IMR-90 (cell line): ENCODE results near the gene VGF. TPM values are rescaled to one million over a fixed set of nuclear protein-coding genes. Genes with fewer than 3 reads are reported as not detected.
"Not testable (repeated sequence)": the region's sequence is repeated elsewhere in the genome, so short reads cannot be mapped to it uniquely, and the experiment has no call there.

Source experiments
- ATAC-seq: fragments of 200-7000 bp; cut with Tn5 transposase; 2 replicates; pipeline ENCODE4 v1.9.1; 2020; ENCODE audit warnings: low read depth, mild to moderate bottlenecking, moderate library complexity
- BruUV-seq: library from RNA; stranded (reverse); fragments of 400-500 nt; replicated peaks from 2 replicates; lab custom pipeline; 2021; lab: Mats Ljungman, UMichigan
- CTCF ChIA-PET: fragments of 300-600 bp; formaldehyde crosslinking; extraction: SDS; loops from one replicate; lab custom pipeline; 2021; ENCODE audit warnings: antibody characterized with exemption; lab: Yijun Ruan, JAX
- POLR2A ChIA-PET: fragments of 300-600 bp; sonication (Branson Sonifier 250); formaldehyde crosslinking; loops from one replicate; lab custom pipeline; 2022; ENCODE audit warnings: antibody characterized with exemption; ENCODE audit not compliant: unreplicated experiment; lab: Charles Lee
- DNase-seq: peaks from one replicate; pipeline ENCODE4 v3.0.0; 2013
- H2AFZ ChIP-seq: replicated peaks from 2 replicates; pipeline ENCODE3; 2013; ENCODE audit warnings: low read length, mild to moderate bottlenecking; ENCODE audit not compliant: poor library complexity
- H2AK5ac ChIP-seq: 2 replicates; pipeline ENCODE4 v1.6.1; 2013; ENCODE audit warnings: low read depth, low read length, inconsistent platforms
- H2AK9ac ChIP-seq: replicated peaks from 2 replicates; pipeline ENCODE3; 2013; ENCODE audit warnings: mild to moderate bottlenecking, low read depth, low read length, moderate library complexity; ENCODE audit not compliant: poor library complexity
- H2BK120ac ChIP-seq: 2 replicates; pipeline ENCODE4 v1.6.1; 2013; ENCODE audit warnings: low read depth, low read length, inconsistent platforms
- H2BK15ac ChIP-seq: 3 replicates; pipeline ENCODE4 v1.6.1; 2013; ENCODE audit warnings: low read depth, low read length, inconsistent platforms
- H2BK20ac ChIP-seq: 2 replicates; pipeline ENCODE4 v1.6.1; 2013; ENCODE audit warnings: low read depth, mild to moderate bottlenecking, inconsistent platforms, low read length, moderate library complexity
- H2BK5ac ChIP-seq: 2 replicates; pipeline ENCODE4 v1.6.1; 2013; ENCODE audit warnings: mild to moderate bottlenecking, low read depth, low read length, inconsistent platforms; ENCODE audit not compliant: poor library complexity, severe bottlenecking
- H3K14ac ChIP-seq: replicated peaks from 2 replicates; pipeline ENCODE4 v1.6.1; 2013; ENCODE audit warnings: low read depth, low read length, inconsistent platforms
- H3K18ac ChIP-seq: 2 replicates; pipeline ENCODE4 v1.6.1; 2013; ENCODE audit warnings: low read depth, low read length, control low read depth
- H3K23ac ChIP-seq: 2 replicates; pipeline ENCODE4 v1.6.1; 2013; ENCODE audit warnings: low read depth, low read length, inconsistent platforms
- H3K27ac ChIP-seq: 2 replicates; pipeline ENCODE4 v1.5.1; 2013; ENCODE audit warnings: mild to moderate bottlenecking, control low read depth, low read length; ENCODE audit not compliant: insufficient read depth
- H3K27me3 ChIP-seq: 2 replicates; pipeline ENCODE4 v1.6.1; 2013; ENCODE audit warnings: low read length; ENCODE audit not compliant: control insufficient read depth, insufficient read depth
- H3K36me3 ChIP-seq: 2 replicates; pipeline ENCODE4 v1.6.1; 2013; ENCODE audit warnings: low read length, mixed read lengths; ENCODE audit not compliant: control insufficient read depth, insufficient read depth
- H3K4ac ChIP-seq: 2 replicates; pipeline ENCODE4 v1.6.1; 2013; ENCODE audit warnings: low read depth, low read length, inconsistent platforms
- H3K4me1 ChIP-seq: 2 replicates; pipeline ENCODE4 v1.6.1; 2013; ENCODE audit warnings: low read length, mixed read lengths; ENCODE audit not compliant: control insufficient read depth, insufficient read depth
- H3K4me2 ChIP-seq: 2 replicates; pipeline ENCODE4 v1.6.1; 2013; ENCODE audit warnings: low read depth, mild to moderate bottlenecking, control low read depth, low read length, moderate library complexity
- H3K4me3 ChIP-seq: 2 replicates; pipeline ENCODE4 v1.5.1; 2013; ENCODE audit warnings: low read depth, mild to moderate bottlenecking, control low read depth, low read length, moderate library complexity; ENCODE audit not compliant: insufficient read depth
- H3K56ac ChIP-seq: 2 replicates; pipeline ENCODE4 v1.6.1; 2013; ENCODE audit warnings: low read length, inconsistent platforms; ENCODE audit not compliant: insufficient read depth; ENCODE audit errors: extremely low read depth
- H3K79me1 ChIP-seq, 2 experiments: 2 replicates each; pipeline ENCODE4 v1.6.1; 2013; ENCODE audit warnings: low read length in 2 of 2, inconsistent platforms in 1 of 2, low read depth in 1 of 2
- H3K9ac ChIP-seq: 2 replicates; pipeline ENCODE4 v1.6.1; 2013; ENCODE audit warnings: low read depth, low read length, control low read depth
- H3K9me1 ChIP-seq: 2 replicates; pipeline ENCODE4 v1.6.1; 2013; ENCODE audit warnings: low read length, inconsistent platforms; ENCODE audit not compliant: insufficient read depth
- H3K9me3 ChIP-seq: 2 replicates; pipeline ENCODE4 v1.6.1; 2013; ENCODE audit warnings: low read length; ENCODE audit not compliant: control insufficient read depth, insufficient read depth
- H4K20me1 ChIP-seq: 2 replicates; pipeline ENCODE4 v1.6.1; 2013; ENCODE audit warnings: low read length, inconsistent platforms; ENCODE audit not compliant: insufficient read depth
- H4K5ac ChIP-seq: 2 replicates; pipeline ENCODE4 v1.6.1; 2013; ENCODE audit warnings: mild to moderate bottlenecking, low read depth, low read length, control low read depth
- H4K8ac ChIP-seq, 2 experiments: 2 replicates each; pipeline ENCODE4 v1.6.1; 2013; ENCODE audit warnings: low read depth in 2 of 2, low read length in 2 of 2, control low read depth in 1 of 2, inconsistent platforms in 1 of 2
- H4K91ac ChIP-seq: 2 replicates; pipeline ENCODE4 v1.6.1; 2013; ENCODE audit warnings: low read depth, low read length, inconsistent platforms; ENCODE audit not compliant: insufficient read depth
- WGBS, 2 experiments: methylation state at CpG; one replicate each; pipeline versions ENCODE4 v1.1.5 to v1.1.7; 2013; ENCODE audit warnings: missing lambda C conversion rate in 2 of 2; ENCODE audit not compliant: insufficient read length in 1 of 2; ENCODE audit errors: extremely low coverage in 2 of 2; 5-methylcytosine and 5-hydroxymethylcytosine counted together
- dilution Hi-C: fragments of 300-500 bp; cut with HindIII; formaldehyde crosslinking; loops from one replicate; pipeline ENCODE4 v1.14.3; 2018; ENCODE audit warnings: low sequenced_read_pairs; ENCODE audit not compliant: unreplicated experiment
- in situ Hi-C: fragments of 300-500 bp; cut with MboI; formaldehyde crosslinking; loops from 3 replicates; pipeline ENCODE4 v1.14.3; 2019; ENCODE audit warnings: low sequenced_read_pairs, inconsistent platforms, mixed read lengths
- intact Hi-C: fragments of 100-400 bp; cut with micrococcal nuclease; formaldehyde crosslinking; loops from 2 replicates; pipeline ENCODE4 v1.10.0; 2022
- polyA plus RNA-seq, 3 experiments: library from polyadenylated mRNA; depleted of rRNA; stranded (reverse); fragments of >200 nt; gene quantifications; 2 replicates each; pipeline ENCODE4 v1.2.3, GENCODE V29; 2012; ENCODE audit warnings: low replicate concordance in 1 of 3
- total RNA-seq: library from RNA; depleted of rRNA; stranded (reverse); fragments of >200 nt; gene quantifications from 2 replicates; pipeline ENCODE4 v1.2.3, GENCODE V29; 2012

The VGF gene
- total and polyA plus RNA-seq, 2 of the 4 experiments (the other 2 are of a cell fraction) = 0.18 to 0.50 TPM

GRCh38 chr7:101121631-101121990 is 43.8 kb downstream of the VGF start:
- Histone ChIP-seq H3K79me1 (peaks cover 4 to 46% of the 10 kb centered on the region in 2 experiments; a peak in 2 of 4 replicates), H3K27ac (peak overlapping the region; percentile 77), H3K4ac (peak overlapping the region; percentile 97), H3K4me1 (peaks cover 28% of the 10 kb centered on the region), H4K5ac (peak overlapping the region; percentile 9; the same call in 1 of the 2 replicates), H3K9me1 (peaks cover 33% of the 10 kb centered on the region), H2AK5ac (peak overlapping the region; percentile 97), H2BK20ac (peak overlapping the region; percentile 95), H2BK5ac (peak overlapping the region; percentile 79), H3K14ac (peak overlapping the region; percentile 86), H2BK15ac (peak overlapping the region; percentile 87; the same call in 1 of the 3 replicates), H4K8ac (peak overlapping the region; percentile 50 to 71; a peak in 3 of 4 replicates), H2BK120ac (peak overlapping the region; percentile 94), H3K18ac (peak overlapping the region; percentile 31; the same call in 1 of the 2 replicates), H4K91ac (peak overlapping the region; percentile 87), H3K23ac (peak overlapping the region; percentile 84; the same call in 1 of the 2 replicates)
- H3K4me3 ChIP-seq, H3K9me3 ChIP-seq, H3K4me2 ChIP-seq, H2AFZ ChIP-seq, H3K36me3 ChIP-seq, ATAC-seq, H3K56ac ChIP-seq, H4K20me1 ChIP-seq, H3K27me3 ChIP-seq, DNase-seq, intact Hi-C loops, CTCF ChIA-PET, dilution Hi-C loops, H2AK9ac ChIP-seq, H3K9ac ChIP-seq: not testable (repeated sequence)
- in situ Hi-C loops = loop anchor here (25.0 kb wide), 1 partner anchor 684 kb away; the partner anchor contains the start of genes MEPCE, PPP1R35 and ZCWPW1
- WGBS, 2 experiments = no CpG with 5 or more reads among the region's 9 CpGs
- BruUV-seq = TSS peak; percentile 67
- POLR2A ChIA-PET = interaction anchor here (1.0 to 1.1 kb wide), 2 partner anchors 15 to 36 kb away, joined by 3 read pairs; partner anchors contain the start of gene TRIM56
